GM12878 (cell line): Measurements from ENCODE around the gene DNAH1.

Source experiments
- CBX5 ChIP-seq: sonication (generic); IDR thresholded peaks from 2 replicates; pipeline ENCODE4 v1.6.1; 2016; ENCODE audit warnings: low read depth, moderate library complexity, mild to moderate bottlenecking, inconsistent platforms
- CTCF ChIP-seq, 3 experiments: IDR thresholded peaks in 2 of 3; conservative IDR thresholded peaks in 1 of 3; 2 replicates each; pipeline ENCODE4 v1.5.1; 2011; ENCODE audit warnings: low read depth in 3 of 3, low read length in 3 of 3, mild to moderate bottlenecking in 3 of 3, control low read depth in 2 of 3, moderate library complexity in 2 of 3, inconsistent platforms in 1 of 3, mixed read lengths in 1 of 3; ENCODE audit not compliant: control insufficient read depth in 2 of 3, insufficient read depth in 1 of 3; ENCODE audit errors: extremely low read depth in 1 of 3
- EGR1 ChIP-seq, 2 experiments: IDR thresholded peaks; 1 replicate in 1 of 2; 2 replicates in 1 of 2; pipeline ENCODE4 v1.6.1; 2011 to 2012; ENCODE audit warnings: low read depth in 2 of 2, low read length in 2 of 2, borderline replicate concordance in 1 of 2, mild to moderate bottlenecking in 1 of 2, moderate library complexity in 1 of 2
- RAD21 ChIP-seq: IDR thresholded peaks from 2 replicates; pipeline ENCODE4 v1.6.1; 2011; ENCODE audit warnings: mild to moderate bottlenecking, low read depth, low read length, moderate library complexity; ENCODE audit not compliant: insufficient read depth
- ZBED1 ChIP-seq: IDR thresholded peaks from 2 replicates; pipeline ENCODE4 v1.6.1; 2016; ENCODE audit warnings: borderline replicate concordance
- ZNF207 ChIP-seq: fragments of 450-650 bp; IDR thresholded peaks from 2 replicates; pipeline ENCODE4 v1.6.1; 2014; ENCODE audit warnings: antibody characterized with exemption, mild to moderate bottlenecking, borderline replicate concordance
- TF ChIP-seq, protein P1 (sequence below): IDR thresholded peaks from 2 replicates; pipeline ENCODE4 v1.6.1; 2012; ENCODE audit warnings: mild to moderate bottlenecking, low read depth, low read length

DNA sequence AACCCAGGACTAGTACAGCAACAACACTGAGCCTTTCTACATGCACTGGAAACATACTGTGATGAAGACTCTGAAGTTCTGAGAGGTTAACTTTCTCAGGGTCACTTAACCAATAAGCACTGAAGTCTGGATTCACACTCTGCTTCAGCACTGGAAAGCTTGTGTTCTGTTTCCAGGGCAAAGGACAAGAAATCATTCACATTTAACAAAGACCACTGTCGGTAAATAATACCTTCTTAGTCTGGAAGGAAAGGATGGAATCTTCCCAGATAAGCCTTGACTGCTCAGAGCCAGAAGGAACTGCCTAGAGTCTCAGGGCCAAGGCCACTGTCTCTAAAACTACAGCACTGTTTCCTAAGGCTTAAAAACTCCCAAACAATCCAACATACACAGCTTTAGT lies 32.8 kb upstream of the DNAH1 start:
- TF ChIP-seq CBX5: no peak
- TF ChIP-seq RAD21: no peak
- no peak for TF ChIP-seq CTCF (IDR thresholded peaks at IDR 0.05 in 2 of 3, conservative IDR thresholded peaks at IDR 0.05 in 1 of 3; ENCODE audit: control insufficient read depth in 2 of 3, extremely low read depth in 1 of 3, insufficient read depth in 1 of 3, low read depth in 3 of 3, low read length in 3 of 3)
- TF ChIP-seq ZNF207: no peak
- TF ChIP-seq EGR1 (IDR thresholded peaks at IDR 0.05; ENCODE audit: borderline replicate concordance in 1 of 2, low read depth in 2 of 2, low read length in 2 of 2): no peak
- no peak for TF ChIP-seq ZBED1
- TF ChIP-seq, protein P1, sequence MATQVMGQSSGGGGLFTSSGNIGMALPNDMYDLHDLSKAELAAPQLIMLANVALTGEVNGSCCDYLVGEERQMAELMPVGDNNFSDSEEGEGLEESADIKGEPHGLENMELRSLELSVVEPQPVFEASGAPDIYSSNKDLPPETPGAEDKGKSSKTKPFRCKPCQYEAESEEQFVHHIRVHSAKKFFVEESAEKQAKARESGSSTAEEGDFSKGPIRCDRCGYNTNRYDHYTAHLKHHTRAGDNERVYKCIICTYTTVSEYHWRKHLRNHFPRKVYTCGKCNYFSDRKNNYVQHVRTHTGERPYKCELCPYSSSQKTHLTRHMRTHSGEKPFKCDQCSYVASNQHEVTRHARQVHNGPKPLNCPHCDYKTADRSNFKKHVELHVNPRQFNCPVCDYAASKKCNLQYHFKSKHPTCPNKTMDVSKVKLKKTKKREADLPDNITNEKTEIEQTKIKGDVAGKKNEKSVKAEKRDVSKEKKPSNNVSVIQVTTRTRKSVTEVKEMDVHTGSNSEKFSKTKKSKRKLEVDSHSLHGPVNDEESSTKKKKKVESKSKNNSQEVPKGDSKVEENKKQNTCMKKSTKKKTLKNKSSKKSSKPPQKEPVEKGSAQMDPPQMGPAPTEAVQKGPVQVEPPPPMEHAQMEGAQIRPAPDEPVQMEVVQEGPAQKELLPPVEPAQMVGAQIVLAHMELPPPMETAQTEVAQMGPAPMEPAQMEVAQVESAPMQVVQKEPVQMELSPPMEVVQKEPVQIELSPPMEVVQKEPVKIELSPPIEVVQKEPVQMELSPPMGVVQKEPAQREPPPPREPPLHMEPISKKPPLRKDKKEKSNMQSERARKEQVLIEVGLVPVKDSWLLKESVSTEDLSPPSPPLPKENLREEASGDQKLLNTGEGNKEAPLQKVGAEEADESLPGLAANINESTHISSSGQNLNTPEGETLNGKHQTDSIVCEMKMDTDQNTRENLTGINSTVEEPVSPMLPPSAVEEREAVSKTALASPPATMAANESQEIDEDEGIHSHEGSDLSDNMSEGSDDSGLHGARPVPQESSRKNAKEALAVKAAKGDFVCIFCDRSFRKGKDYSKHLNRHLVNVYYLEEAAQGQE: no peak
